Measurements from ENCODE around the gene AKR1E2. TPM values are rescaled to one million over a fixed set of nuclear protein-coding genes. Genes with fewer than 3 reads are reported as not detected.

Gene AKR1E2
- 10 to 100 TPM in 3 of 5 donors, 1 to 10 TPM in 2; 3.7 to 24.5 (median 10.8) TPM for total RNA-seq
- 18.2 TPM for total RNA-seq (2013)
- total RNA-seq = 1.4 to 16.9 (median 5.2) reads per million in 29 experiments

- DNase-seq (peak; percentile 48 to 86 (median 73)), ATAC-seq (replicated peaks in 1 of 4) (peak; percentile 92 to 94 (median 93))
- Histone ChIP-seq H3K36me3 (ENCODE audit: control insufficient read depth in 2 of 2, extremely low read depth in 1 of 2, insufficient read depth in 1 of 2, low read length in 1 of 2) (no peaks in the 10 kb centered on the region), H3K27ac (ENCODE audit: low read length) (peak within 1 kb of the TSS; percentile 33), H3K4me1 (ENCODE audit: control insufficient read depth in 1 of 2, extremely low read depth in 1 of 2, insufficient read depth in 2 of 2, low read length in 2 of 2) (peaks cover 4 to 15% of the 10 kb centered on the region in 2 experiments), H3K4me3 (ENCODE audit: control insufficient read depth in 1 of 2, extremely low read depth in 1 of 2, low read length in 1 of 2) (peak within 1 kb of the TSS; percentile 49), H3K9me3 (no peaks in the 10 kb centered on the region), H3K27me3 (replicated peaks in 1 of 2; ENCODE audit: control insufficient read depth in 2 of 2, extremely low read depth in 1 of 2, insufficient read depth in 2 of 2, low read length in 1 of 2) (peaks cover 0 to 26% of the 10 kb centered on the region in 2 experiments)
- H3K4me1 Mint-ChIP-seq = peaks cover 12 to 42% (median 20%) of the 10 kb centered on the region in 3 donors
- H3K4me3 Mint-ChIP-seq = peak within 1 kb of the TSS; percentile 73 to 76 (median 73)
- no peaks in the 10 kb centered on the region for H3K9me3 Mint-ChIP-seq
- peaks cover 4 to 60% of the 10 kb centered on the region in 2 donors for H3K27me3 Mint-ChIP-seq
- CTCF ChIA-PET = interaction anchor here (0.5 to 1.8 kb wide), 7 partner anchors 10 to 1041 kb away, joined by 3 to 11 read pairs (median 4); partner anchors contain the start of gene KLF6 (in 1 of the 2)
- peak within 1 kb of the TSS; percentile 56 to 77 for H3K27ac Mint-ChIP-seq
- no peaks in the 10 kb centered on the region for H3K36me3 Mint-ChIP-seq
- POLR2A ChIA-PET = interaction anchor here in 1 of 2 donors (0.6 to 0.7 kb wide), 2 partner anchors 599 to 1283 kb away, joined by 6 to 12 read pairs; no protein-coding TSS in a partner anchor
- 12% methylated on average over 86 of the region's 87 CpGs for WGBS (ENCODE audit: insufficient coverage)
These were observed at the start of gene AKR1E2 for GRCh38 chr10:4825868-4826791. AKR1E2 (plus strand) TSS chr10:4826207; CDS start chr10:4826325, 118 bp downstream.

- Mint-ChIP-seq H3K4me3 (no peak overlapping the region), H3K27ac (no peak overlapping the region), H3K4me1 (no peaks in the 10 kb centered on the region), H3K9me3 (no peaks in the 10 kb centered on the region), H3K27me3 (peaks cover 28 to 47% of the 10 kb centered on the region in 2 donors), H3K36me3 (no peaks in the 10 kb centered on the region)
- H3K4me3 ChIP-seq (ENCODE audit: control insufficient read depth in 1 of 2, extremely low read depth in 1 of 2, low read length in 1 of 2) = no peak overlapping the region
- no peak overlapping the region for H3K27ac ChIP-seq (ENCODE audit: low read length)
- ChIA-PET POLR2A (interaction anchor here in 1 of 2 donors (0.5 kb wide), 1 partner anchor 1472 kb away, joined by 3 read pairs; no protein-coding TSS in a partner anchor), CTCF (interaction anchor here in 1 of 2 donors (0.6 kb wide), 1 partner anchor 1357 kb away, joined by 3 read pairs; no protein-coding TSS in a partner anchor)
- no peaks in the 10 kb centered on the region for H3K9me3 ChIP-seq
- DNase-seq (no peak), ATAC-seq (replicated peaks in 1 of 4) (no peak)
- no peaks in the 10 kb centered on the region for H3K27me3 ChIP-seq (replicated peaks in 1 of 2; ENCODE audit: control insufficient read depth in 2 of 2, extremely low read depth in 1 of 2, insufficient read depth in 2 of 2, low read length in 1 of 2)
- H3K36me3 ChIP-seq (ENCODE audit: control insufficient read depth in 2 of 2, extremely low read depth in 1 of 2, insufficient read depth in 1 of 2, low read length in 1 of 2) = no peaks in the 10 kb centered on the region
- no peaks in the 10 kb centered on the region for H3K4me1 ChIP-seq (ENCODE audit: control insufficient read depth in 1 of 2, extremely low read depth in 1 of 2, insufficient read depth in 2 of 2, low read length in 2 of 2)
- no CpG with 5 or more reads among the region's 2 CpGs for WGBS (ENCODE audit: insufficient coverage)
These were observed 49.8 kb upstream of the AKR1E2 start for GRCh38 chr10:4776234-4776638.

GRCh38 chr10:4778761-4779160 lies 47.2 kb upstream of the AKR1E2 start:
- Histone ChIP-seq H3K9me3 (no peaks in the 10 kb centered on the region), H3K4me1 (ENCODE audit: control insufficient read depth in 1 of 2, extremely low read depth in 1 of 2, insufficient read depth in 2 of 2, low read length in 2 of 2) (no peaks in the 10 kb centered on the region), H3K36me3 (ENCODE audit: control insufficient read depth in 2 of 2, extremely low read depth in 1 of 2, insufficient read depth in 1 of 2, low read length in 1 of 2) (no peaks in the 10 kb centered on the region), H3K27ac (ENCODE audit: low read length) (no peak overlapping the region), H3K27me3 (replicated peaks in 1 of 2; ENCODE audit: control insufficient read depth in 2 of 2, extremely low read depth in 1 of 2, insufficient read depth in 2 of 2, low read length in 1 of 2) (no peaks in the 10 kb centered on the region), H3K4me3 (ENCODE audit: control insufficient read depth in 1 of 2, extremely low read depth in 1 of 2, low read length in 1 of 2) (no peak overlapping the region)
- H3K27ac Mint-ChIP-seq = no peak overlapping the region
- no peaks in the 10 kb centered on the region for H3K36me3 Mint-ChIP-seq
- ATAC-seq (replicated peaks in 1 of 4) = no peak
- peaks cover 16 to 46% of the 10 kb centered on the region in 2 donors for H3K27me3 Mint-ChIP-seq
- no peak for DNase-seq
- ChIA-PET POLR2A (no interaction called here), CTCF (no interaction called here)
- H3K4me3 Mint-ChIP-seq = no peak overlapping the region
- no peaks in the 10 kb centered on the region for H3K4me1 Mint-ChIP-seq
- H3K9me3 Mint-ChIP-seq = no peaks in the 10 kb centered on the region

GRCh38 chr10:4780091-4780490 lies 45.9 kb upstream of the AKR1E2 start:
- Histone ChIP-seq H3K4me1 (ENCODE audit: control insufficient read depth in 1 of 2, extremely low read depth in 1 of 2, insufficient read depth in 2 of 2, low read length in 2 of 2) (no peaks in the 10 kb centered on the region), H3K27me3 (replicated peaks in 1 of 2; ENCODE audit: control insufficient read depth in 2 of 2, extremely low read depth in 1 of 2, insufficient read depth in 2 of 2, low read length in 1 of 2) (no peaks in the 10 kb centered on the region), H3K4me3 (ENCODE audit: control insufficient read depth in 1 of 2, extremely low read depth in 1 of 2, low read length in 1 of 2) (no peak overlapping the region), H3K27ac (ENCODE audit: low read length) (no peak overlapping the region), H3K9me3 (no peaks in the 10 kb centered on the region), H3K36me3 (ENCODE audit: control insufficient read depth in 2 of 2, extremely low read depth in 1 of 2, insufficient read depth in 1 of 2, low read length in 1 of 2) (no peaks in the 10 kb centered on the region)
- ATAC-seq (replicated peaks in 1 of 4) (no peak), DNase-seq (no peak)
- Mint-ChIP-seq H3K27me3 (peaks cover 18 to 43% of the 10 kb centered on the region in 2 donors), H3K4me3 (no peak overlapping the region), H3K9me3 (no peaks in the 10 kb centered on the region), H3K27ac (no peak overlapping the region), H3K4me1 (no peaks in the 10 kb centered on the region), H3K36me3 (no peaks in the 10 kb centered on the region)
- ChIA-PET CTCF (no interaction called here), POLR2A (no interaction called here)
- WGBS (ENCODE audit: insufficient coverage) = no CpG with 5 or more reads among the region's 2 CpGs

GRCh38 chr10:4780782-4781181 lies 45.2 kb upstream of the AKR1E2 start:
- H3K36me3 Mint-ChIP-seq = no peaks in the 10 kb centered on the region
- WGBS (ENCODE audit: insufficient coverage) = 91% methylated on average over 5 of the region's 6 CpGs
- no peak for DNase-seq
- ATAC-seq (replicated peaks in 1 of 4) = no peak
- ChIA-PET CTCF (interaction anchor here in 1 of 2 donors (0.6 kb wide), 1 partner anchor 33 kb away, joined by 4 read pairs; no protein-coding TSS in a partner anchor), POLR2A (interaction anchor here in 1 of 2 donors (0.7 kb wide), 1 partner anchor 884 kb away, joined by 3 read pairs; no protein-coding TSS in a partner anchor)
- peaks cover 17 to 46% of the 10 kb centered on the region in 2 donors for H3K27me3 Mint-ChIP-seq
- Histone ChIP-seq H3K27me3 (replicated peaks in 1 of 2; ENCODE audit: control insufficient read depth in 2 of 2, extremely low read depth in 1 of 2, insufficient read depth in 2 of 2, low read length in 1 of 2) (no peaks in the 10 kb centered on the region), H3K36me3 (ENCODE audit: control insufficient read depth in 2 of 2, extremely low read depth in 1 of 2, insufficient read depth in 1 of 2, low read length in 1 of 2) (no peaks in the 10 kb centered on the region), H3K27ac (ENCODE audit: low read length) (no peak overlapping the region), H3K4me1 (ENCODE audit: control insufficient read depth in 1 of 2, extremely low read depth in 1 of 2, insufficient read depth in 2 of 2, low read length in 2 of 2) (no peaks in the 10 kb centered on the region), H3K9me3 (no peaks in the 10 kb centered on the region), H3K4me3 (ENCODE audit: control insufficient read depth in 1 of 2, extremely low read depth in 1 of 2, low read length in 1 of 2) (no peak overlapping the region)
- H3K27ac Mint-ChIP-seq = no peak overlapping the region
- no peaks in the 10 kb centered on the region for H3K9me3 Mint-ChIP-seq
- no peaks in the 10 kb centered on the region for H3K4me1 Mint-ChIP-seq
- H3K4me3 Mint-ChIP-seq = no peak overlapping the region

GRCh38 chr10:4781955-4782354 lies 44.1 kb upstream of the AKR1E2 start:
- WGBS (ENCODE audit: insufficient coverage) = 82% methylated on average over 2 of the region's 3 CpGs
- no peak overlapping the region for H3K27ac Mint-ChIP-seq
- CTCF ChIA-PET = no interaction called here

More at GRCh38 chr10:4781955-4782354, 44.1 kb upstream of the AKR1E2 start:
- DNase-seq = no peak
- no peak overlapping the region for H3K27ac ChIP-seq (ENCODE audit: low read length)
- Mint-ChIP-seq H3K36me3 (no peaks in the 10 kb centered on the region), H3K9me3 (no peaks in the 10 kb centered on the region), H3K4me3 (no peak overlapping the region), H3K27me3 (peaks cover 13 to 45% of the 10 kb centered on the region in 2 donors), H3K4me1 (no peaks in the 10 kb centered on the region)
- H3K27me3 ChIP-seq (replicated peaks in 1 of 2; ENCODE audit: control insufficient read depth in 2 of 2, extremely low read depth in 1 of 2, insufficient read depth in 2 of 2, low read length in 1 of 2) = peaks cover 0 to 7% of the 10 kb centered on the region in 2 experiments
- POLR2A ChIA-PET = no interaction called here
- no peak for ATAC-seq (replicated peaks in 1 of 4)
- H3K36me3 ChIP-seq (ENCODE audit: control insufficient read depth in 2 of 2, extremely low read depth in 1 of 2, insufficient read depth in 1 of 2, low read length in 1 of 2) = no peaks in the 10 kb centered on the region
- H3K9me3 ChIP-seq = no peaks in the 10 kb centered on the region
- no peak overlapping the region for H3K4me3 ChIP-seq (ENCODE audit: control insufficient read depth in 1 of 2, extremely low read depth in 1 of 2, low read length in 1 of 2)
- H3K4me1 ChIP-seq (ENCODE audit: control insufficient read depth in 1 of 2, extremely low read depth in 1 of 2, insufficient read depth in 2 of 2, low read length in 2 of 2) = no peaks in the 10 kb centered on the region

All from T-cell (primary cell).